ENCODE measurements around the gene C11orf42. TPM values are rescaled to one million over a fixed set of nuclear protein-coding genes. Genes with fewer than 3 reads are reported as not detected.

The C11orf42 gene
- total RNA-seq, 1 donor from 2014 or later: not detected

- Mint-ChIP-seq H3K4me3 (ENCODE audit: unreplicated experiment) (peak overlapping the region; percentile 5), H3K4me1 (ENCODE audit: low read depth, unreplicated experiment) (peaks cover 11% of the 10 kb centered on the region), H3K36me3 (ENCODE audit: unreplicated experiment) (no peaks in the 10 kb centered on the region), H3K9me3 (ENCODE audit: unreplicated experiment) (no peaks in the 10 kb centered on the region), H3K27ac (ENCODE audit: unreplicated experiment) (peak overlapping the region; percentile 69), H3K27me3 (ENCODE audit: unreplicated experiment) (no peaks in the 10 kb centered on the region)
- peak; percentile 89 for TF ChIP-seq CTCF (IDR thresholded peaks at IDR 0.05; ENCODE audit: partially characterized antibody, unreplicated experiment)
- DNase-seq: peak; percentile 85
These were observed 45.9 kb downstream of the C11orf42 start for GRCh38 chr11:6251120-6251733.

- peak; percentile 32 for DNase-seq
- H3K27me3 Mint-ChIP-seq (ENCODE audit: unreplicated experiment): no peaks in the 10 kb centered on the region
- H3K27ac Mint-ChIP-seq (ENCODE audit: unreplicated experiment): peak overlapping the region; percentile 69
- no peaks in the 10 kb centered on the region for H3K36me3 Mint-ChIP-seq (ENCODE audit: unreplicated experiment)
- H3K9me3 Mint-ChIP-seq (ENCODE audit: unreplicated experiment): no peaks in the 10 kb centered on the region
- H3K4me3 Mint-ChIP-seq (ENCODE audit: unreplicated experiment): no peak overlapping the region
- no peak for TF ChIP-seq CTCF (IDR thresholded peaks at IDR 0.05; ENCODE audit: partially characterized antibody, unreplicated experiment)
- H3K4me1 Mint-ChIP-seq (ENCODE audit: low read depth, unreplicated experiment): peaks cover 11% of the 10 kb centered on the region
These were observed 46.7 kb downstream of the C11orf42 start for GRCh38 chr11:6251990-6252473.

- DNase-seq: no peak
- Mint-ChIP-seq H3K4me1 (ENCODE audit: low read depth, unreplicated experiment) (peaks cover 11% of the 10 kb centered on the region), H3K4me3 (ENCODE audit: unreplicated experiment) (no peak overlapping the region), H3K27me3 (ENCODE audit: unreplicated experiment) (peaks cover 2% of the 10 kb centered on the region), H3K9me3 (ENCODE audit: unreplicated experiment) (no peaks in the 10 kb centered on the region), H3K27ac (ENCODE audit: unreplicated experiment) (no peak overlapping the region), H3K36me3 (ENCODE audit: unreplicated experiment) (no peaks in the 10 kb centered on the region)
- TF ChIP-seq CTCF (IDR thresholded peaks at IDR 0.05; ENCODE audit: partially characterized antibody, unreplicated experiment): no peak
These were observed 47.8 kb downstream of the C11orf42 start for GRCh38 chr11:6253197-6253596.

- no peaks in the 10 kb centered on the region for H3K36me3 Mint-ChIP-seq (ENCODE audit: unreplicated experiment)
- H3K4me3 Mint-ChIP-seq (ENCODE audit: unreplicated experiment): peak overlapping the region; percentile 80
- DNase-seq: no peak
- TF ChIP-seq CTCF (IDR thresholded peaks at IDR 0.05; ENCODE audit: partially characterized antibody, unreplicated experiment): no peak
- H3K27me3 Mint-ChIP-seq (ENCODE audit: unreplicated experiment): peaks cover 2% of the 10 kb centered on the region
- H3K9me3 Mint-ChIP-seq (ENCODE audit: unreplicated experiment): peaks cover 1% of the 10 kb centered on the region
- no peaks in the 10 kb centered on the region for H3K4me1 Mint-ChIP-seq (ENCODE audit: low read depth, unreplicated experiment)
- H3K27ac Mint-ChIP-seq (ENCODE audit: unreplicated experiment): no peak overlapping the region
These were observed 52.8 kb downstream of the C11orf42 start for GRCh38 chr11:6258141-6258540.

- DNase-seq: no peak
- Mint-ChIP-seq H3K36me3 (ENCODE audit: unreplicated experiment) (no peaks in the 10 kb centered on the region), H3K4me1 (ENCODE audit: low read depth, unreplicated experiment) (no peaks in the 10 kb centered on the region), H3K27ac (ENCODE audit: unreplicated experiment) (no peak overlapping the region), H3K27me3 (ENCODE audit: unreplicated experiment) (peaks cover 2% of the 10 kb centered on the region), H3K4me3 (ENCODE audit: unreplicated experiment) (peak overlapping the region; percentile 80), H3K9me3 (ENCODE audit: unreplicated experiment) (peaks cover 1% of the 10 kb centered on the region)
- no peak for TF ChIP-seq CTCF (IDR thresholded peaks at IDR 0.05; ENCODE audit: partially characterized antibody, unreplicated experiment)
These were observed 53.3 kb downstream of the C11orf42 start for GRCh38 chr11:6258571-6259081.

Data from glutamatergic neuron (in vitro differentiated cells).